ENCODE measurements around the gene TXNRD2.
"Not testable (repeated sequence)": the region's sequence is repeated elsewhere in the genome, so short reads cannot be mapped to it uniquely, and the experiment has no call there.

Gene TXNRD2

DNA sequence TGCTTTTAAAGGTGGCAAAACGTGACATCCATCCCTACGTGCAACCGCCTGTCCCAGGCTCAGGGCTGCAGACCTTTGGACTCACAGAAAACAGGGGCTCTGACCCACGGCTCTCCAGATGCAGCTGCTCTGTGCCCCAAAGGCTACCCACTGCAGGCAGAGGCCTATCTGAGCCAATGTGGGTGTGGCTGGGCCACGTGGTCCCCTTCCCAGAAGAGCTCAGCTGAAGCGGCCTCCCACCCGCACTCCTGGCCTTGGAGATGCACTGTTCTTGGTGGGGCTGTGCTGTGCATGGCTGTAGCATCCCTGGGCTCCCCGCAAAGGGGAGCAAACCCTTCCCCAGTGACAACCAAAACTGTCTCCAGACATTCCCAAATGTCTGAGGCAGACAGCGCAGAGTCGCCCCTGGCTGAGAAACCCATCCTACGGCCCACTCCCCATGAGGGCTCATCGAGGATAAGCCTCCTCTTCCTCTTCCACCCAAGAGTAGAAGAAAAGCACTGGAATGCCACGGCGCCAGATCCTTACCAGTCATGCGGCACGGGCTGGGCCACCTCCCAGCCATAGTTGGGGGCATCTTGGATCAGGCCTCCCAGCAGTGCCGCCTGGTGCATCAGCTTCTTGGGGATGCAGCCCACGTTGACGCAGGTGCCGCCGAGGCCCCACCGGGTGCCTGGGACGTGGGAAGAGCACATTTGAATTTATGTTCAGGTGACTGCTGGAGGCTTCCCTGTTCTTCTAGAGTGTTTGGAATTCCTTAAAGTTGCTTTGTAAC, 23.1 kb downstream of the TXNRD2 start:
- no peak for DNase-seq

- DNase-seq = no peak
Measured at GRCh38 chr22:19917389-19918138, 24.1 kb downstream of the TXNRD2 start.

DNA sequence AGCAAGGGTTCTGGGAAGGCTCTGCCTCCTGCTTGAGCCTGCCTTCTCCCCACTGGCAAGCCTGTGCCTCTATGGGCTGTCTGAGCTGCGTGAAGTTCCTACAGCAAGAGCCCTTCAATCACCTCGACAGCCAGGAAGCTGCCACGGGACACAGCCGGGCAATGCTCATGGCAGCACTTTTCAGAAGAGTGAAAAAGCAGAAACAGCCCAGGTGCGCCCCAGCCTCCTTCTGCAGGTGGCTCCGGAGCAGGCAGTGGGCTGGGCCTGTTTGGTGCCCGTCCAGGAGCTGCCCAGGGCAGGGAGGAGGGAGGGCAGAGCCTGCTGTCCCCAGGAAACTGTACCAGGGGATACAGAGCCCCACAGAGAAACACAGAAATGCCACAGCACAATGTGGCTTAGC, 24.7 kb downstream of the TXNRD2 start:
- no peak for DNase-seq

DNA sequence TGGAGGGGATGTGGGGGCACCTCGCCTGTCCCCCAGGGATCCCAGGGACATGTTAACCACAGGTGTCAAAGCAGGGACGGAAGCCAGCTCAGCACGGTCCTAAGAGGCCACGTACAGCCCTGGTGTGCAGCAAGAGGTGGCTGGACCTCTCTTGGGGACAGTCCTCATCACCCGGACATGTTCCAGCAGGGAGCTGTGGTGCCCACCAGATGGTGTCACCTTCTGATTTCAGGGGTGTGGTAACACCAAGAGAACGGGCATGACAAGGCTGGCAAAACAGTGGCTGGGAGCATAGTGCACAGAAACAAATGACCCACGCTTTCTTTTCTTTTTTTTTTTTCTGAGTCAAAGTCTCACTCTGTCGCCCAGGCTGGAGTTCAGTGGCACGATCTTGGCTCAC, 25.6 kb downstream of the TXNRD2 start:
- no peak for DNase-seq

DNA sequence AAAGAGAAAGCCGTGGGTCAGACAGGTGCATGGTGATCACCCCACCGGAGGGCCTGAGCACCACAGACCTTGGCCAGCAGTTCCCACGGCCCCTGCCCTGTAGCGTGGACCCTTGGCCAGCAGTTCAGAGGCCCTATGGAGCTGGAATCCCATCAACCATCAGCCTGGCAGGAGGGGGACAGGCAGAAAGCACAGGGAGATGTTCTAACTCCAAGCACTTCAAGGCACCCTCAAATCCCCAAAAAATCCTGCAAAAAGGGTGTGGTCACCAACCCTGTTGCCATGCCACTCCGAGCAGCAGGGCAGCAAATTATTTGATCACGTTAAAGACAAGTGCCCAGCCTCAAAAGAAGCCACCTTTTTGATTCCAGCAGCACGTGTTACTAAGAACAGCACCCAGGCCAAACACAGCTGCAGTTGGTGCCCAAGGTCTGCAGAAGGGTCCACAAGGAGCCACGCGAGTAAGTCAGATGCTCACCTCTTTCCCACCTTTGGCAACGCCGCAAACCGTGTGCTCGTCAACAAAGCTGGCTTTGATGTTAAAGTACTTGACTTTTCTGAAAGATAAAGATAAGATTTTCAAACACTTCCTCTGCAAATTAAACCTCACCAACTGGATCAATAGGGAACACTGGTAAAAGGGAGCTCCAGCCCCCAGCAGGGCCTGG, 26.2 kb downstream of the TXNRD2 start:
- no peak for DNase-seq

DNA sequence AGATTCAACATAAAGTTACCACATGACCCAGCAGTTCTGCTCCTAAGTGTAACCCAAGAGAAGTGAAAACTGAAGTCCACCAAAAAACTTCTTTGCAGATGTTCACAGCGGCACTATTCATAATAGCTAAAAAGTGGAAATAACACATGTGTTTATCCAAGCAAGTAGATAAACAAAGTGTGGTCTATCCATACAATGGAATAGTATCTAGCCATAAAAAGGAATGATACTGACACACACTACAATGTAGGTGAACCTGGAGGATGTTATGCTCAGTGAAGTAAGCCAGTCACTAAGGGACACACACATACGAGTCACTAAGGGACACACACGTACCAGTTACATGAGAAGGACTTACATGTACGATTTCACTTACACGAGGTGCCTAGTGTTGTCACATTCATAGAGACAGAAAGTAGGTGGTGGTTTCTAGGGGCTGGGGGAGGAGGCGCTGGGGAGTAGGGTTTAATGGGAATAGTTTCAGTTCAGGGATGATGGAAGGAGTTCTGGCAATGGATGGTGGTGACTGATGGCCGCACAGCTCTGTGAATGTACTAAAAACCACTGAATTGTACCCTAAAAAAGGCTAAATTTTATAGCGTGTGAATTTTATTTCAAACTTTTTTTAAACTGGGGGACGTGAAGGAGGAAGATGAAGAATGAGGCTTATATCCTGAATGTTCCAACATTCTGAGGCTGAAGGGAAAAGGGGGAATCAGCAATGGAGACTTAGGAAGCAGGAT, 27.2 kb downstream of the TXNRD2 start:
- no peak for DNase-seq

DNA sequence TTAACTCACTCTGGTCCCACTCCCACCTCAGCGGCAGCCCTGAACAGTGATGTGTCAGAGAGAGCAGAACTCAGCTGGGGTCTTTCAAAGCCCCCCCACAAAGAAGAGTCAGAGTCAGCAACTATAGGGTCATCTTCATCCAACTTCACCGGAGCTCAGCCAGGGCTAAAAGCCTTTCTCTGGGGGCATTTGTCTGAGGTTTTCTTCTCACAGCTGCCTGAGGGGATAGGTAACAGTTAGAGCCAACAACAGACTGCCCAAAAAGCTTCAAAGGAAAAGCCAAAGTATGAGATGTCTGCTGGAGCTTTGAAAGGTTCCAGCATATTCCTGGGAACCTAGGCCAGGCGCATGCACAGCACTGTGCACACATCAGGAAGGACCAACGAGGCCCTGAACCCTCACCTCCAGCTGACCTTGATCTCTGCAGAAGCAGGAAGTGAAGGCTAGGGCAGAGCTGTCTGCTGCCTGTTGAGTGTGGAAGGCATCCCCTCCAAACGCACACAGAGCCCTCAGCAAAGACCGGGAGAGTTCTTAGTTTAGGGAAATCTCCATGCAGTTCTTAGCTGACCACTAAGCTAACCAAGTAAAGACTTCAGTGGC, 28.2 kb downstream of the TXNRD2 start:
- DNase-seq = no peak

DNA sequence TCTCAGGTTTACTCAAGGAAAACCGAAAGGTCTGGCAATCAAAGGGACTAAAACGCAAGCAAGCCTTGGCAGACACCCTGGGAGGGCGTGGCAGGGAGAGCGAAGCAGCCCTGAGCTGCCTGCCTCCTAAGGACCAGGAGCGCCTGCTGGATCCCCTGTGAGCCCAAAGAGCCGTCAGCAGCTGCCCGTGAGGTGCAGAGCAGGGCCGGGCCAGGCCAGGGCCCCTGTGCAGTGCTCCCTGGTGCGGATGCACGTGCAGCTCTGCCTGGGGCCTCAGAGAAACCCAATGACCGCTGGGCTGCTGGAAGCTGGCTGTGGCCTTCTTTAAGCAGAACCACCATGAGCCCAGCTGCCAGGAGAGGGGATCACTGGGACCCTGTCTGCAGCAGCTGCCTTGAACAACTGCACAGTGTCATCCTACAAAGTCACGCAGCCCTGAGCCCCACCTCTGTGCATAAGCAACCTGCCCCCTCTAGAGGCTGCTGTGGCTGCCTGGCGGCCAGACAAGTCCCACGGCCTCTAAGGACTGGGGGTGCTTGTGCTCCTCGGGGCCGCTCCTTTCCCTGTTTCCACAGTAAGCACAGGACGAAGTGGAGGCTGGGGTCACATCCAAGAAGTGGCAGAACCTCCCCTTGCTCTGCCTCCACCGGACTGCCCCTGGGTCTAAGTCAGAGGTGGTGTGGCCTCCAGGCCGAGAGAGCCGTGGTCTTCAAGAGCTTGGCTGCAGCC, 29.2 kb downstream of the TXNRD2 start:
- no peak for DNase-seq

GRCh38 chr22:19911540-19912270, 29.9 kb downstream of the TXNRD2 start:
- DNase-seq = no peak

DNA sequence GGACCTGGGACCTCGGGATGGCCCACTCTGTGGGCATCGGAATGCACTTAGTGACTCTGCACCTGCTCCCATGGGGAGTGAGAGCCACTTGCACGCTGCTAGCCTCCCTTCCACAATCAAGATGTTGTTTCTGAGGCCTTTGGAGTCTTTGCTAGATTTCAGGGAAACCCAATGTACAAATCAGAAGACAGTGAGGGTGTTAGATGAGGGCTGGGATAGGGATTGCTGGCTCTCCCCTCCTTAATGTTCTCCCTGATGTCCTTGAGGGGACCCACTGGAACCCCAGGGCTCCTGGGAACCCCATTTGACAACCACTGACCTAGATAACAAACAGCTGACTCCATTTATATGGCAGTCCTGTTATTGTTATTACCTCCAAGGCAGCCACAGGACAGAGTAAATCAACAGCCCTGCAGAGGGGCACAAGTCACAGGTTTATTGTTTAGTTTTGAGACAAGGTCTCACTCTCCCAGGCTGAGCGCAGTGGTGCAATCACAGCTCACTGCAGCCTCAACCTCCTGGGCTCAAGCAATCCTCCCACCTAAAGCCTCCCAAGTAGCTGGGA, 31.4 kb downstream of the TXNRD2 start:
- no peak for DNase-seq

- DNase-seq = peak; percentile 94
Measured at GRCh38 chr22:19909350-19910179, 32.1 kb downstream of the TXNRD2 start.

- not testable (repeated sequence) for DNase-seq
Measured at GRCh38 chr22:19907902-19908301, 33.7 kb downstream of the TXNRD2 start.

- not testable (repeated sequence) for DNase-seq
Measured at GRCh38 chr22:19906864-19907263, 34.8 kb downstream of the TXNRD2 start.

DNA sequence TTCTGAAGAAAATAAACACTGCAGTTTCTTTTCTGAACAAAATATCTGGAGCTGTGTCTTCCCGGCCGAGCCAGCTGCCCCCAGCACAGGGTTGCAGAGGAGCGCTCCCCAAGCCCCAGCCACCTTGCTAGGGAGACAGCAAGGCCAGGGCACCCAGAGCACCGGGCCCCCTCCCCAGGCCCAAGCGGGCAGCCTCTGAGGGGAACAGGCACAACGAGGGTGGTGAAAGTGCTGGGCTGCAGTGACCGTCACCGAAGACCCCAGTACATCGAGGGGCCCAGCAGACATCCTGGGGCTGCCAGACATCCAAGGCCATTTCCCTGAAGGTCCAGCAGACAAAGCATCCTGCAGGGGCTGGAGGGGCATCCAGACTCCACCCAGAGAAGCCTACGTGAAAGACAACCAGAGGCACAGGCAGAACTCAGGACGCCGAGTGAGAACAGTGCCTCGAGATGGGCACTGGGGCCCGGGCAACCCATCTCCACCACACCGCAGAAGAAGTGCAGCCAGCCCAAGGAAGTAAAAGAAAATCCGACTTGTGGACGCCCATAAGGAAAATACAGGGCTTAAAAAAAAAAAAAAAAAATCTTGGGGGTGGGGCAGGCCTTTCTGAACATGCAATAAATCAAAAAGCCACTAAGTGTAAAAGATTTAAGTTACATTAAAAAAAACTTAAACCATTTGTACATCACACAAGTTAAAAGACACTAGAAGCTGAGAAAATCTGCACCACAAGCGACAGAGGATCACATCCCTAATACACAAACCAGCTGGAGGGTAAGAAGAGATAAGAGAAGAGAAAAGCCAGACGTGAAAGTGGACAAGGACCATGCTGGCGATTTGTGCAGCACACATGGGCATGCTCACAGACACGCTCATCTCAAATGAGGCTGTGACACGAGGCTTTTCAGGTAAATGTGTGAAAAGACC, 36.0 kb downstream of the TXNRD2 start:
- DNase-seq = no peak

- no peak for DNase-seq
Measured at GRCh38 chr22:19904935-19905334, 36.7 kb downstream of the TXNRD2 start.

- no peak for DNase-seq
Measured at GRCh38 chr22:19904174-19904856, 37.3 kb downstream of the TXNRD2 start.

DNA sequence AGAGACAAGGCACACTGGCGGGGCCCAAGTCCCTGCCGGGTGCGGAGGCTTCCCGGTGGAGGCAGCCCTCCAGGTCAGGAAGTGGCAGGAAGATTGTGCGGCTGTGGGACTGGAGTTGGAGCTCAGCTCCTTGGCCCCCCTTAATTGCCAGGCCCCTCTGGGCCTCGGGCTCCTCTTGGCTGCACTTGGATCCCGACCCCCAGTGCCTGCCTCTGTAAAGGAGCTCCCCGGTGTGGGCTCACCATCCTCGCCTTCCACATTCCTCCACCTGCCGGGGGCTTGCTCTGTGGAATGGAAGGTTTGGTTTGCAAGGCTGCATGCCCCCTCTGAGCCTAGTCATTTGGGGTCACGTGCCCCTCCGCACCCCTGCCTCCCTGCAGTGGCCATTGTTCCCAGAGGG, 38.1 kb downstream of the TXNRD2 start:
- DNase-seq = no peak

GRCh38 chr22:19903031-19903430, 38.6 kb downstream of the TXNRD2 start:
- no peak for DNase-seq
